H9 (cell line): ENCODE measurements around the gene USP43. TPM values are rescaled to one million over a fixed set of nuclear protein-coding genes. Genes with fewer than 3 reads are reported as not detected.

ENCODE experiments used
- DNase-seq: peaks from one replicate; pipeline ENCODE4 v3.0.0-alpha.2; 2017
- H2AFZ ChIP-seq: one replicate; pipeline ENCODE4 v1.6.1; 2013; ENCODE audit warnings: mild to moderate bottlenecking, low read length, control low read depth, moderate library complexity
- H2AK5ac ChIP-seq: 2 replicates; pipeline ENCODE4 v1.6.1; 2013; ENCODE audit warnings: low read length, control low read depth, mixed read lengths; ENCODE audit not compliant: insufficient read length
- H2BK120ac ChIP-seq: one replicate; pipeline ENCODE4 v1.6.1; 2013; ENCODE audit warnings: low read depth, mild to moderate bottlenecking, low read length, control low read depth, inconsistent platforms; ENCODE audit not compliant: poor library complexity, severe bottlenecking
- H2BK12ac ChIP-seq: 2 replicates; pipeline ENCODE4 v1.6.1; 2013; ENCODE audit warnings: low read length, control low read depth, mixed read lengths, low read depth; ENCODE audit not compliant: insufficient read length
- H2BK15ac ChIP-seq: 2 replicates; pipeline ENCODE4 v1.6.1; 2013; ENCODE audit warnings: low read depth, low read length, control low read depth
- H2BK20ac ChIP-seq: one replicate; pipeline ENCODE4 v1.6.1; 2013; ENCODE audit warnings: low read depth, mild to moderate bottlenecking, low read length, control low read depth, inconsistent platforms; ENCODE audit not compliant: poor library complexity, severe bottlenecking
- H2BK5ac ChIP-seq: 2 replicates; pipeline ENCODE4 v1.6.1; 2013; ENCODE audit warnings: low read length, control low read depth, mixed read lengths; ENCODE audit not compliant: insufficient read length
- H3K14ac ChIP-seq: 2 replicates; pipeline ENCODE4 v1.6.1; 2013; ENCODE audit warnings: low read length, control low read depth; ENCODE audit not compliant: insufficient read depth
- H3K18ac ChIP-seq: 2 replicates; pipeline ENCODE4 v1.6.1; 2013; ENCODE audit warnings: low read depth, mild to moderate bottlenecking, mixed read lengths, low read length, control low read depth; ENCODE audit not compliant: insufficient read length
- H3K23ac ChIP-seq: 2 replicates; pipeline ENCODE4 v1.6.1; 2013; ENCODE audit warnings: low read length, control low read depth, mixed read lengths, low read depth; ENCODE audit not compliant: insufficient read length
- H3K23me2 ChIP-seq: 2 replicates; pipeline ENCODE4 v1.6.1; 2013; ENCODE audit warnings: low read depth, mild to moderate bottlenecking, mixed read lengths, low read length, control low read depth; ENCODE audit not compliant: insufficient read length, poor library complexity, severe bottlenecking
- H3K27ac ChIP-seq: 2 replicates; pipeline ENCODE4 v1.5.1; 2013; ENCODE audit warnings: low read length, control low read depth, mixed read lengths, low read depth; ENCODE audit not compliant: insufficient read length
- H3K27me3 ChIP-seq: 2 replicates; pipeline ENCODE4 v1.6.1; 2013; ENCODE audit warnings: low read length, control low read depth, inconsistent platforms; ENCODE audit not compliant: insufficient read depth
- H3K4ac ChIP-seq: 2 replicates; pipeline ENCODE4 v1.6.1; 2013; ENCODE audit warnings: low read depth, mild to moderate bottlenecking, control low read depth, inconsistent platforms, low read length, moderate library complexity
- H3K4me1 ChIP-seq: 2 replicates; pipeline ENCODE4 v1.6.1; 2013; ENCODE audit warnings: low read length, control low read depth, inconsistent platforms; ENCODE audit not compliant: insufficient read depth
- H3K4me2 ChIP-seq: 2 replicates; pipeline ENCODE4 v1.6.1; 2013; ENCODE audit warnings: low read length, control low read depth, mixed read lengths; ENCODE audit not compliant: insufficient read length, insufficient read depth
- H3K56ac ChIP-seq: 2 replicates; pipeline ENCODE4 v1.6.1; 2013; ENCODE audit warnings: low read depth, mild to moderate bottlenecking, mixed read lengths, low read length, control low read depth; ENCODE audit not compliant: insufficient read length
- H3K79me1 ChIP-seq: 2 replicates; pipeline ENCODE4 v1.6.1; 2013; ENCODE audit warnings: low read depth, mild to moderate bottlenecking, moderate library complexity, low read length, control low read depth, inconsistent platforms; ENCODE audit not compliant: insufficient read depth, poor library complexity, severe bottlenecking
- H3K79me2 ChIP-seq: 2 replicates; pipeline ENCODE4 v1.6.1; 2013; ENCODE audit warnings: low read length, control low read depth, inconsistent platforms; ENCODE audit not compliant: insufficient read depth
- H3K9ac ChIP-seq: 2 replicates; pipeline ENCODE4 v1.6.1; 2013; ENCODE audit warnings: low read length, control low read depth, mixed read lengths; ENCODE audit not compliant: insufficient read length; ENCODE audit errors: extremely low read depth
- H3K9me3 ChIP-seq: one replicate; pipeline ENCODE4 v1.6.1; 2013; ENCODE audit warnings: low read depth, low read length, inconsistent platforms; ENCODE audit not compliant: control insufficient read depth
- H3T11ph ChIP-seq: one replicate; pipeline ENCODE4 v1.6.1; 2013; ENCODE audit warnings: mild to moderate bottlenecking, low read length, control low read depth, inconsistent platforms
- H4K20me1 ChIP-seq: one replicate; pipeline ENCODE4 v1.6.1; 2013; ENCODE audit not compliant: control insufficient read depth, insufficient read length, insufficient read depth
- H4K5ac ChIP-seq: 2 replicates; pipeline ENCODE4 v1.6.1; 2013; ENCODE audit warnings: low read depth, mild to moderate bottlenecking, mixed read lengths, low read length, control low read depth; ENCODE audit not compliant: insufficient read length
- H4K8ac ChIP-seq: replicated peaks from 2 replicates; pipeline ENCODE4 v1.6.1; 2013; ENCODE audit warnings: low read length, control low read depth, mixed read lengths, low read depth; ENCODE audit not compliant: insufficient read length
- H4K91ac ChIP-seq: 2 replicates; pipeline ENCODE4 v1.6.1; 2013; ENCODE audit warnings: low read depth, mild to moderate bottlenecking, moderate library complexity, mixed read lengths, low read length, control low read depth; ENCODE audit not compliant: insufficient read length
- H3K27ac Mint-ChIP-seq, 3 experiments: 2 replicates in 2 of 3; 3 replicates in 1 of 3; pipeline ENCODE4 v1.8.0; 2020 to 2021; ENCODE audit warnings: mixed read lengths in 3 of 3, mild to moderate bottlenecking in 1 of 3, moderate library complexity in 1 of 3
- H3K27me3 Mint-ChIP-seq: 2 replicates; pipeline ENCODE4 v1.8.0; 2021; ENCODE audit warnings: low read depth, mild to moderate bottlenecking, moderate library complexity, mixed read lengths
- H3K36me3 Mint-ChIP-seq, 3 experiments: 2 replicates in 2 of 3; 3 replicates in 1 of 3; pipeline ENCODE4 v1.8.0; 2020 to 2021; ENCODE audit warnings: low read depth in 3 of 3, mixed read lengths in 3 of 3; ENCODE audit not compliant: insufficient read depth in 1 of 3
- H3K4me1 Mint-ChIP-seq, 2 experiments: 2 replicates each; pipeline ENCODE4 v1.8.0; 2020; ENCODE audit warnings: mixed read lengths in 2 of 2
- H3K4me3 Mint-ChIP-seq, 2 experiments: 2 replicates in 1 of 2; 3 replicates in 1 of 2; pipeline ENCODE4 v1.8.0; 2020 to 2021; ENCODE audit warnings: mild to moderate bottlenecking in 2 of 2, mixed read lengths in 2 of 2, moderate library complexity in 1 of 2
- H3K9me3 Mint-ChIP-seq, 2 experiments: 2 replicates in 1 of 2; 3 replicates in 1 of 2; pipeline ENCODE4 v1.8.0; 2020; ENCODE audit warnings: mild to moderate bottlenecking in 2 of 2, mixed read lengths in 2 of 2, moderate library complexity in 1 of 2
- CTCF ChIP-seq: fragments of 200-600 bp; sonication (generic); conservative IDR thresholded peaks from 3 replicates; pipeline ENCODE4 v1.8.0; 2021; ENCODE audit warnings: antibody characterized with exemption, mild to moderate bottlenecking
- WGBS: extraction: QIAGEN DNeasy Blood & Tissue Kit; methylation state at CpG from one replicate; pipeline ENCODE4 v1.1.7; 2013; ENCODE audit warnings: missing lambda C conversion rate, low lambda C conversion rate, mixed read lengths; ENCODE audit not compliant: insufficient read length; ENCODE audit errors: extremely low coverage; 5-methylcytosine and 5-hydroxymethylcytosine counted together
- total RNA-seq: library from RNA; stranded (reverse); gene quantifications from 2 replicates; pipeline ENCODE4 v1.2.1, GENCODE V29; 2021

The USP43 gene
- total RNA-seq, 1 experiment from 2014 or later: 5.2 TPM

DNA sequence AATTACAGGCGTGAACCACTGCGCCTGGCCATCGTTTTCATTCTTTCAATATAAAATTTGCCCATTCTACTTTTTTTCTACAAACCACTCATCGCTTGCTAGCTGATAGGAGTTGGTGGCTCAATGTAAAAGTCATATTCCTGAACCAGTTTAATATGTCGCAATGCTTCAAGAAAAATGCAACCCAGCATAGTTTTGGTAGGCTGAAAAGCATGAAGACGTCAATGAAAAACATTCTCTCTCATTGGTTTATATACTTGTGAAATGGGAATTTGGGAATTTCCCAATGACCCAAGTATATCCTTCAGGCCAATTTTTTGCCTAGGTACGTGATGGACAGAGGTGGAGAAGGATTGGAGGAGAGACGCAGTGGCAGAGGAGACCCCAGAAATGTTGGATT lies 26.9 kb downstream of the USP43 start:
- Histone ChIP-seq H2BK20ac (no peak overlapping the region), H3K56ac (no peak overlapping the region), H3K18ac (no peak overlapping the region), H3K23ac (no peak overlapping the region), H2AK5ac (no peak overlapping the region), H3K79me2 (no peaks in the 10 kb centered on the region), H3K9me3 (no peaks in the 10 kb centered on the region), H4K20me1 (no peaks in the 10 kb centered on the region), H3K9ac (no peak overlapping the region), H4K5ac (no peak overlapping the region), H3K27ac (no peak overlapping the region), H3K79me1 (no peaks in the 10 kb centered on the region), H2BK120ac (no peak overlapping the region), H2BK15ac (no peak overlapping the region), H2AFZ (no peak overlapping the region), H2BK5ac (no peak overlapping the region), H3K4me1 (peaks cover 7% of the 10 kb centered on the region), H3K4ac (no peak overlapping the region), H4K8ac (no peak overlapping the region), H3K14ac (no peak overlapping the region), H4K91ac (no peak overlapping the region), H3T11ph (no peak overlapping the region), H2BK12ac (no peak overlapping the region), H3K27me3 (no peaks in the 10 kb centered on the region), H3K23me2 (no peaks in the 10 kb centered on the region), H3K4me2 (no peak overlapping the region)
- no peak overlapping the region for H3K27ac Mint-ChIP-seq
- peaks cover 6 to 12% of the 10 kb centered on the region in 2 experiments for H3K4me1 Mint-ChIP-seq
- no CpG with 5 or more reads among the region's 8 CpGs for WGBS
- peaks cover 0 to 4% (median 0%) of the 10 kb centered on the region in 3 experiments; a peak in 1 of 7 replicates for H3K36me3 Mint-ChIP-seq
- no peaks in the 10 kb centered on the region for H3K27me3 Mint-ChIP-seq
- no peaks in the 10 kb centered on the region for H3K9me3 Mint-ChIP-seq
- TF ChIP-seq CTCF: no peak
- H3K4me3 Mint-ChIP-seq: no peak overlapping the region
- DNase-seq: no peak
